ENCODE data around the gene MORC4. TPM values are rescaled to one million over a fixed set of nuclear protein-coding genes. Genes with fewer than 3 reads are reported as not detected.
"Not testable (repeated sequence)": the region's sequence is repeated elsewhere in the genome, so short reads cannot be mapped to it uniquely, and the experiment has no call there.

Gene MORC4
- total and polyA plus RNA-seq, 2 experiments from 2014 or later: 7.0 to 13.0 TPM

DNA sequence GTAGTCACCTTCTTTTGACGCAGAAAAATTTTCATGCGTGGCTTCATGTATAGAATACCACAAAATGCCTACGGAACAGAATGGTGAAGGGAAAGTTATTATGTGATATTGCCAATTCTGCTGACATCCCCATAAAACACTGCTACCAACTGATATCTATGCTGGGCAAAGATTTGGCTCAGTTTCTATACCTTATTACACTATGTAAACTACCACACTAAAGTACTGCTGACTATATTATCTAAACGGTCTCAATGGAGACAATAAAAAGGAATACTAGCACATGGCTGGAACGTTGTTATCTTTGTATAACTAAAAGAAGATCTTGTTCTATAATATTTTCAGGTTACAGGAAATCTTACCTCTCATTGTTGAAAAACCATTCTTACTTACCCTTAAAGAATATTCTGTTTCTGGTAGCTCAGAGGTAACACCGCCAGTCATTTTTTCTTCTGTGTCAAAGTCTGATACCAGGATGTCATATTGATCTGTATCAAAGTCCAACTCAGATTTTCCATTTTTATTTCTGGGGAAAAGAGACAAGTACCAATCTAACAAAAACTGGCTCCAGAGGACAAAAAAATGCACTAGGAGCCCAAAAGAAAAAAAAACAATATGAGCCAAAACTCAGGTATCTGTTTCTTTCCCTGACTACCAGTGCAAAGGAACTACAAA lies 18.9 kb downstream of the MORC4 start:
- Histone ChIP-seq H3K27ac (no peak overlapping the region), H3K9me3 (ENCODE audit: low read depth) (no peaks in the 10 kb centered on the region), H3K4me1 (ENCODE audit: low read depth) (peaks cover 4% of the 10 kb centered on the region), H3K4me3 (no peak overlapping the region), H3K36me3 (peaks cover 5% of the 10 kb centered on the region), H3K27me3 (no peaks in the 10 kb centered on the region)
- no peak for DNase-seq (ENCODE audit: low read depth in 1 of 2, low spot score in 1 of 2)
- TF ChIP-seq, protein P1, sequence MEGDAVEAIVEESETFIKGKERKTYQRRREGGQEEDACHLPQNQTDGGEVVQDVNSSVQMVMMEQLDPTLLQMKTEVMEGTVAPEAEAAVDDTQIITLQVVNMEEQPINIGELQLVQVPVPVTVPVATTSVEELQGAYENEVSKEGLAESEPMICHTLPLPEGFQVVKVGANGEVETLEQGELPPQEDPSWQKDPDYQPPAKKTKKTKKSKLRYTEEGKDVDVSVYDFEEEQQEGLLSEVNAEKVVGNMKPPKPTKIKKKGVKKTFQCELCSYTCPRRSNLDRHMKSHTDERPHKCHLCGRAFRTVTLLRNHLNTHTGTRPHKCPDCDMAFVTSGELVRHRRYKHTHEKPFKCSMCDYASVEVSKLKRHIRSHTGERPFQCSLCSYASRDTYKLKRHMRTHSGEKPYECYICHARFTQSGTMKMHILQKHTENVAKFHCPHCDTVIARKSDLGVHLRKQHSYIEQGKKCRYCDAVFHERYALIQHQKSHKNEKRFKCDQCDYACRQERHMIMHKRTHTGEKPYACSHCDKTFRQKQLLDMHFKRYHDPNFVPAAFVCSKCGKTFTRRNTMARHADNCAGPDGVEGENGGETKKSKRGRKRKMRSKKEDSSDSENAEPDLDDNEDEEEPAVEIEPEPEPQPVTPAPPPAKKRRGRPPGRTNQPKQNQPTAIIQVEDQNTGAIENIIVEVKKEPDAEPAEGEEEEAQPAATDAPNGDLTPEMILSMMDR (IDR thresholded peaks at IDR 0.05; ENCODE audit: low read depth, low read length): no peak

DNA sequence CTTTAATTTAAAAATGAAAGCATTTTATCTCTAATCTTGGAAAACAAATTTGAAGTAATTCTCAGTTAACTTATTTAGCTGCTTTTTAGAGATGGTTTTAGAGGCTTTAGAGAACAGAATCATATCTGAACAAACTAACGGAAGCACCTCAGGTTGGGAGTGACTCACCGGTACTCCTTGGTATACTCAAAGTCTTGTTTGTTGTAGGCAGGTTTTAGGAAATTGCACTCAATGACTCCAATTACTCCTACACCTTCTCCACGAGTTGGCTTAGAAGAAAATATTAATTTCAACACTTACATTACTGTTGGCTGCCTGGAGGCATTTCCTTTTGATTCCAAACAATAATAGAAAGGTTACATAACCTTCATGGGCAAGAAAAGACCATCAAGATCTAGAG lies 23.6 kb downstream of the MORC4 start:
- no peaks in the 10 kb centered on the region for H3K4me1 ChIP-seq (ENCODE audit: low read depth)
- no peaks in the 10 kb centered on the region for H3K9me3 ChIP-seq (ENCODE audit: low read depth)
- TF ChIP-seq, protein P1 (IDR thresholded peaks at IDR 0.05; ENCODE audit: low read depth, low read length): no peak
- H3K36me3 ChIP-seq: peaks cover 3% of the 10 kb centered on the region
- DNase-seq (ENCODE audit: low read depth in 1 of 2, low spot score in 1 of 2): no peak
- no peak overlapping the region for H3K4me3 ChIP-seq
- no peaks in the 10 kb centered on the region for H3K27me3 ChIP-seq
- no peak overlapping the region for H3K27ac ChIP-seq

DNA sequence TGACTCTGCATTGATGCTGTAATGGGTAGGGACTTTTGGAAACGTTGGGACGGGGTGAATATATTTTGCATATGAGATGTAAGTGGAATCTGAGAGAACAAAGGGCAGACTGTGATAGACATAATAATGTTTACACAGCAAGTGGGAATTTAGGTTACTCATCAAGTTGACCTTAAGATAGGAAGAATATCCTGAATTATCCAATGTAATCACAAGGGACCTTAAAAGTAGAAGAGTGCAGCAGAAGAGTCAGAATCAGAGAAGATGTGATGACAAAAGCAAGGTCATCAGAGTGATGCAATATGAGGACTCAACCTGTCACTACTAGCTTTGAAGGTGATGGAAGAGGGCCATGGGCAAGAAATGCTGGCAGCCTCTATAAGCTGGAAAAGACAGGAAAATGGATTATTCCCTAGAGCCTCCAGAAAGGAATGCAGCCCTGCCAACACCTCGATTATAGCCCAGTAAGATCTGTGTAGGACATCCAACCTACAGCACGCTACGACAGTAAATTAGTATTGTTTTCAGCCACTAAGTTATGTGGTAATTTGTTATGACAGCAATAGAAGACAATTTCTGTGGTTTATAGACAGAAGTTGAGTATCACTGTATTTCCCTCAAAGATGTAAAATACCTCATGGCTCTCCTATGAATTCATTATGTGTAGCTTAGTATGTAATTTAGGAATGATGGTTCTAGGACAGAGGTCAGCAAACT lies 26.4 kb downstream of the MORC4 start:
- no peak overlapping the region for H3K27ac ChIP-seq
- H3K4me1 ChIP-seq (ENCODE audit: low read depth): no peaks in the 10 kb centered on the region
- no peaks in the 10 kb centered on the region for H3K27me3 ChIP-seq
- DNase-seq (ENCODE audit: low read depth in 1 of 2, low spot score in 1 of 2): no peak
- H3K4me3 ChIP-seq: no peak overlapping the region
- TF ChIP-seq, protein P1 (IDR thresholded peaks at IDR 0.05; ENCODE audit: low read depth, low read length): no peak
- H3K36me3 ChIP-seq: no peaks in the 10 kb centered on the region
- no peaks in the 10 kb centered on the region for H3K9me3 ChIP-seq (ENCODE audit: low read depth)

DNA sequence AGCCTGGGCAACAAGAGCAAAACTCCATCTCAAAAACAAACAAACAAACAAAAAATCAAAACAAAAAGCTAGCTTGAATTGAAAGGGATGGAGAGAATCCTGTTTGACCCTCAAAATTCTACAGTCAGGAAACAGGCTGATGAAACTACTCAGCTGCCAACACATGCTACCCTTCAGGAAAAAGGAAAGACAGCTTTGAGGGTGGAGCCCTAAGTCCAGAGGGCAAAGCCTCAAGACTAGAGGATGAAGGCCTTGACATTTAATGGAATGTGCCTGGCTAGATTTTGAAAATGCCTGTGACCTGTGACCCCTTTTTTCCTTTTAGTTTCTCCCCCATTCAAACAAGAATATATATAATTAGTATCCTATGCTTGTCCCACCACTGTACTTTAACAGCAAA lies 27.1 kb downstream of the MORC4 start:
- no peaks in the 10 kb centered on the region for H3K4me1 ChIP-seq (ENCODE audit: low read depth)
- no peaks in the 10 kb centered on the region for H3K27me3 ChIP-seq
- TF ChIP-seq, protein P1 (IDR thresholded peaks at IDR 0.05; ENCODE audit: low read depth, low read length): no peak
- H3K9me3 ChIP-seq (ENCODE audit: low read depth): no peaks in the 10 kb centered on the region
- no peak overlapping the region for H3K27ac ChIP-seq
- no peak overlapping the region for H3K4me3 ChIP-seq
- peak in 1 of 2 donors; percentile 5 for DNase-seq (ENCODE audit: low read depth in 1 of 2, low spot score in 1 of 2)
- no peaks in the 10 kb centered on the region for H3K36me3 ChIP-seq

DNA sequence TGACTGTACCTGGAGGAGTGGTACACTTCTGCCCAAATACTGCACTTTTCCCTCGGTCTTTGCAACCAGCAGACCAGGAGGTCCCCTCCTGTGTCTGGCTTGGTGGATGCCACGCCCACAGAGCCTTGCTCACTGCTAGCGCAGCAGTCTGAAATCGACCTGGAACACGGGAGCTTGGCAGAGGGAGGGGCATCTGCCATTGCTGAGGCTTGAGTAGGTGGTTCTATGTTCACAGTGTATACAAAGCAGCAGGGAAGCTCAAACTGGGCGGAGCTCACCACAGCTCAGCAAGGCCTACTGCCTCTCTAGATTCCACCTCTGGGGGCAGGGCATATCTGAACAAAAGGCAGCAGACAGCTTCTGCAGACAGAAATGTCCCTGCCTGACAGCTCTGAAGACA lies 33.5 kb downstream of the MORC4 start:
- not testable (repeated sequence) for H3K27me3 ChIP-seq; H3K4me1 ChIP-seq (ENCODE audit: low read depth); H3K4me3 ChIP-seq; H3K9me3 ChIP-seq (ENCODE audit: low read depth)
- DNase-seq (ENCODE audit: low read depth in 1 of 2, low spot score in 1 of 2): peak in 1 of 2 donors; percentile 27
- peak overlapping the region; percentile 57 for H3K27ac ChIP-seq
- peaks cover 11% of the 10 kb centered on the region for H3K36me3 ChIP-seq

DNA sequence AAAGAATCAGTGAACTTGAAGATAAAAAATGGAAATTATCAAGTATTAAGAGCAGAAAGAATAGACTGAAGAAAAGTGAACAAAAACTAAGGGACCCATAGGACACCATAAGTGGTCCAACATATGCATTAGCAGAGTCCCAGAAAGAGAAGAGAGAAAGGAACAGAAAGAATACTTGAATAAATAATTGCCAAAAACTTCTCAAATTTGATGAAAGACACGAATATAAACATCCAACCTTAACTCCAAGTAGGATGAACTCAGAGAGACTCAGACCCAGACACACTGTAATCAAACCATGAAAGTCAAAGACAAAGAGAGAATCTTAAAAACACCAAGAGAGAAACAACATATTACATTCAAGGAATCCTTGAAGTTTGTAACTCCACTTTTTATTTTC lies 35.7 kb downstream of the MORC4 start:
- Histone ChIP-seq H3K36me3 (peaks cover 19% of the 10 kb centered on the region), H3K27me3 (no peaks in the 10 kb centered on the region), H3K27ac (no peak overlapping the region), H3K4me1 (ENCODE audit: low read depth) (no peaks in the 10 kb centered on the region), H3K9me3 (ENCODE audit: low read depth) (no peaks in the 10 kb centered on the region), H3K4me3 (no peak overlapping the region)
- no peak for DNase-seq (ENCODE audit: low read depth in 1 of 2, low spot score in 1 of 2)
- TF ChIP-seq, protein P1 (IDR thresholded peaks at IDR 0.05; ENCODE audit: low read depth, low read length): no peak
